Measurements from ENCODE around the gene VPS45.
A peak's percentile ranks its signal among the peaks of the same experiment; 100 is the strongest.
"Not testable (repeated sequence)": the region's sequence is repeated elsewhere in the genome, so short reads cannot be mapped to it uniquely, and the experiment has no call there.

Gene VPS45

DNA sequence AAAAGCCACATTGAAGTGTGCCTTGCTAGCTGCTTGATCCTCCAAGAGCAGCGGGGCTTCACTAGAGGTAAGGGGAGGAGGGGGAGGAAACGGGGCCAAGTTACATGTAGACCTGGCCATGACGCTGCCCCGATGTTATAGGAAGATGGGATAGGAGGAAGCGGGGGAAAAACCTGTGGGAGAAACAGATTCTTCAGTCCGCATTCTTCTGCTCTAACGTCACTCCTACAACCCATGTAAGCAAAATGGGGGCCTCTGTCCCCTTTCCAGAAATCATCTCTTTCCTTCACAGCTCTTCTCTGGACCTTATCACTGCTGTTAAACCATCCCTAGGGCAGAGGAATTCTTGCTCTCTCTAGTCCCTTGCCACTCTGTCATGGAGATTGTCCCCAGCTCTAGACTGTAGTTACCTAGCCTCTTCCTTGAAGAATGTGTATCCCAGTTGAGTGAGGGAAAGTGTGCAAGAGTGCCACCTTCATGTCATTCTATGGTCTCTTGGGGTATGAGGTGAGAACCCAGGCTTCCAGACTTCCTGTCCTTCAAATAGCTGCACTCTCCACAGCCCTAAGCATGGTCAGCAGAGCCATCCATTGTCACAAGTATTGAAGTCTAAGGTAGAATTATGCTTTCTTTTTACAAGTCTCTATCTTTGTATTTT lies 93.5 kb downstream of the VPS45 start:
- DNase-seq (ENCODE audit: low spot score), result no peak

DNA sequence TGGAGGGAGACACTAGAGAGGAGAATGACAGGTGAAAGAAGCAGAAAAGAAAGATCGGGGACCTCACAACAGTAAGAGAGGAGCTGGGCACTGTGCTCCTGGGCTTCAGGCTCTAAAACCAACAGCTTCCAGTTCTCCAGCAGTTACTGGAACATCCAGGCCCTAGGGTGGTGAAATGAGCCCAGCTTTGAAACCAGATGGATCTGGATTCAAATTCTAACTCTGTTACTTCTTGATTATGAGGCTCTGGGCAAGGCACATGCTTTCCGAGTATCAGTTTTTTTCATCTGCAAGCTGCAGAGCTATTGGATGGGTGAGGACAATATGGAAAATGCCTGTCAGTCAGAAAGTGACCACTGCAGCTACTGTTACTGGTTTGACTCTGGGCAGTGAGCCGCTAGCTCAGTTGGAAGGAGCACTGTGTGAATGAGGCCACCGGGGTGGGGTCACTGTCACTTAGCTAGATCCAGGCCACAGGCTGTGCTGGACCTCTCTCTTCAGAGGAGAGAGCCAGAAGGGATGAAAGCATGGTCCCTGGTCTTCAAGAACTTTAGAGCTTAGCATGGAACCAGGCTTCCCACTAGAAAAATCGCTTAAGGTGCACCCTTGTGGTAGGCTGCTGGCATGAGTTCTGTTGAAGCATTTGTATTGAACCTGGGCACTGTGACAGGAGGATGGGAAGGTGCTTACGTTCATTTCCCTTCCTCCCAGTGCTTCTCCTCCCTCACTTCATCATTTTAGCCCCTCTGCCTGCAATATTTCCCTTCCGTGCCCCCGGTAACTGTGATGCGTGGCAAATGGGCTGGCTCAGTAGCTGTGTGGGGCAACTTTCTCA lies 94.4 kb downstream of the VPS45 start:
- no peak for DNase-seq (ENCODE audit: low spot score)

DNA sequence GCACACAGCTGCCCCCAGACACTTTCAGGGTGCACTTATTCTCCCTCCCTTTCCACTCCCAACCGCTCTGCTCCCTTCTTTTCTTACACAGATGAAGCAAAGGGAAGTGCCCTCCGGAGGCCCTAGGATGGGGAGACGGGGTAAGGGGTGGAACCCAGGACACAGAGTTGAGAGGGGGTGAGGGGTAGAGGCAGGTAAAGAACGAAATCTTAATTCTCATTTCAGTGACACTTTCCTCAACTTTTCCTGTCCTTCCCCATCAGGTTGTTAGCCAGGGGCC lies 94.9 kb downstream of the VPS45 start:
- no peak for DNase-seq (ENCODE audit: low spot score)

DNA sequence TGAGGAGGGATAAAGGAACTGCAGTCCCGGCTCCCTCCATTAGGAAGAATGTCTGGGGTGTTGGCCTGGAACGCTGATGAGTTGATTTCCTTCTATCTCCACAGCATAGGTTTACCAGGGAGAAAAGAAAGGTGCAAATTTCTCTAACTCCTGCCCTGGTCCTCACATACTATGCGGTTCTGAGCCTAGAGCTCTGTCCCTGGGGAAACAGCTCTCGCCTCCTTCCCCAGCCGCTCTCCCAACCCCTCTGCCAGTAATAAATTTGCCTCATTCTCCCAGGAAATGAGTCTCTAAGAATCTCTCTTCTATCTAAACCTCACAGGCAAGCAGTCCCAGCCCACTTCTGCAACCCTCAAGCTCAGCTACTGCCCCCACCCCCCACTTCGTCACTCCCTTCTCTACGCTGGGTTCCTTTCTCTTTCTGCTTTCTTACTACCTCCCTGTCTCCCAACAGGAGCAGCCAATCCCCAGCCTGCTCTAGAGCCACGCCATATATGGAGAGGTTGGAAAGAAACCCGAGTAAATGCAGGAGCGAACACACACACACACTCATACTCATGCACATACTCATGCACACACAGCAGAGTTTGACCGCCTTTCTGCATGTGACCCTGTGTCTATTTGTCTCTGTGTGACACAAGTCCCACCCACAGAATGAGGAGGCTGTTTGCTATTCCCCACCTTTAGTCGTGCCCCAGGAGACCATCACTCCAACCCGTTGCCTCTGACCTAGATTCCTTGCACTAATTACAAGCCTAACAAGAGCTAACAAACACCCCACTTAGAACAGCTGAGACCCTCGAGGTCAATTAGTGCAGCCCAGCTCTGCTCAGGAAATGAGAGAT lies 95.5 kb downstream of the VPS45 start:
- no peak for DNase-seq (ENCODE audit: low spot score)

DNA sequence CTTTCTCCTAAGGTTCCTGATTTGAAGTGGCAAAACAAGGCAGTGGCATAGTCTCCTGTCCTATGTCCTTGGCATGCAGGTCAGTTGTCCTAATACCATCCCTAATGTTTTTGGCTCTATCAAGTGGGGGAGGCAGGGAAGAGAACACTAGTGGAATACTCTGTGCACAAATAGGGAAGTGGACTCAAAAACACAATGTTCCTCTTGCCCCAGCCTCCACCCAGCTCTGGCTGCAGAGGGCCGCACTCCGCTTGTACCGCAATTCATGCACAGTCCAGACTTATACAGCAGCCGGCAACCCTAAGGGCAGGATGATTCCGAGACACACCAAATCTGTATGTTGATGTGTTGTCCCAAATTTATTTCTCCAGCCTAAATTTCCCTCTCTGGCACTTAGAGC lies 96.6 kb downstream of the VPS45 start:
- no peak for DNase-seq (ENCODE audit: low spot score)

DNA sequence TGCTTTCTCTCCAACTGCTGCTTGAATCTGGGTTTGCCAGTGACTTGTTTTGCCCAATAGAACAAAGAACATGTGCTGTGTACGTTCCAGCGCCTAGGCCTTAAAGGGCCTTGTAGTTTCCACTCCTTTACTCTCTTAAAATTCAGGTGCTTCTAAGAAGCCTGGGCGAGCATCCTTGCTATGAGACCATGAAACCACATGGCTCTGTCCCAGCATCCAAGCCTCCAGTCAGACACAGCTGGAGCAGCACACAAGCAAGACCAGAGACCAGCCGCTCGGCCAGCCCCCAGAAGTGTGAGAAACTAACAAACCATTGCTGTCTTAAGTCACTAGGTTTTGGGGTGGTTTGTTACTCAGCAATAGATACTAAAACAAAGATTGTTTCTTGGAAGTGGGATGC lies 97.2 kb downstream of the VPS45 start:
- DNase-seq (ENCODE audit: low spot score), result no peak

DNA sequence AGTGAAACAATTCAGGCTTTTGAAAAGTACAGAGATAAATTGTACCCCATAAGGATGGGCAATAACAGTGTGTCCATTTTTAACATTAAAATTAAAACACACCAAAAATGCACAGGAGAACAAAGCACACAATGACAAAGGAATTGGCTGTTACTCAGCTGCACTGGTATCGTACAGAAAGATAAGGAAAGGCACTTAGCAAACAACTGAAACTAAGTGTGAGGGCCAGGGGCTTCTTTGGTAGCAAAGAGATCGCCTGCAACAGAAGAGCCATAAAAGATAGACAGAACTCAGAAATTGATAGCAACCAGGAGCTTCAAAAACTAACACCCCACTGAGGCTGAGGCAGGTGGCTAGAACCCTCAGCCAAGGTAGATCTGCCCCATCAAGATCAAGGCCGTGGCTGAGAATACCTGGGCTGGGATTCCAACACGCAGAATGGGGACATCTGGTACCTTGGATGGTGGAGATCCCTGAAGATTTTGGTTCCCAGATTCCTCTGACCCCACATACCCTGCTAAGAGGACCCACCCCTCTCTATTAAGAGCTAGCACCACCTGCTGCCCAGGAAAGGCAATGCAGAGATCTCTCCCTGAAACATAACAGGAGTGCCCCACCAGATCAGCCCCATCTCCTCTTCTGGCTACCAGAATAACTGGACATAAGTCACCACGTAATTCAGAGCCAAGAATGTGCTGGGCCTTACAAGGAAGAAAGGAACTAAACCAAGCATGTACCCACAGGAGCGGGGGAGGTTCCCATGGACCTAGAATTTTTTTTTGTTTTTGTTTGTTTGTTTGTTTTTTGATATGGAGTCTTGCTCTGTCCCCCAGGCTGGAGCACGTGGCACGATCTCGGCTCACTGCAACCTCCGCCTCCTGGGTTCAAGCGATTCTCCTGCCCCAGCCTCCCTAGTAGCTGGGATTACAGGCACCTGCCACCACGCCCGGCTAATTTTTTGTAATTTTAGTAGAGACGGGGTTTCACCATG lies 98.3 kb downstream of the VPS45 start:
- DNase-seq (ENCODE audit: low spot score), result peak; percentile 46

DNA sequence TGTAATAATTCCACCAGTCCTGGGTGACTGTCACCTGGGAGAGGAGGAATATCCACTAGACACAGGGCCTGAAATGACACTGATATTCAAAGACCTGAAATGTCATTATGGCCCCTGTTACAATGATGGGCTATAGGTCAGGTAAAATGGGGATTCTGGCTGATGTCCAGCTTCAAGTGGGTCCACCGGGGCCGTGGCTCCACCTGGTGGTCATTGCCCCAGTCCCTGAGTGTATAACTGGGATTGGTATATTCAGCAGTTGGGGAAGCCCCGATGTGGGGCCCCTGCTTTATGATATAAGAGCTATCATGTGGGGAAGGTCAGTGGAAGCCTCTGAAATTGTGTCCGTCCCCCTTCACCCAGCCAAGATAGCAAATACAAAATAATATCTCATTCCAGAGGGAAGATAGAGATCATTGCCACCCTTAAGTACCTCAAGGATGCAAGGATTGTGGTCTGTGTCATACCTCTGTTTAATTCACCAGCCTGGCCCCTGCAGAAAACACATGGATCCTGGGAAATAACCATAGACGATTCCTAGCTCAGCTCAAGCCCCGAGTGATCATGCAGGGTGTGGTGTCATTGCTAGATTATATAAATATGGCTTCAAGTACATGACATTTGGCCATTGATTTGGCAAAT lies 101.5 kb downstream of the VPS45 start:
- DNase-seq (ENCODE audit: low spot score), result peak; percentile 51

DNA sequence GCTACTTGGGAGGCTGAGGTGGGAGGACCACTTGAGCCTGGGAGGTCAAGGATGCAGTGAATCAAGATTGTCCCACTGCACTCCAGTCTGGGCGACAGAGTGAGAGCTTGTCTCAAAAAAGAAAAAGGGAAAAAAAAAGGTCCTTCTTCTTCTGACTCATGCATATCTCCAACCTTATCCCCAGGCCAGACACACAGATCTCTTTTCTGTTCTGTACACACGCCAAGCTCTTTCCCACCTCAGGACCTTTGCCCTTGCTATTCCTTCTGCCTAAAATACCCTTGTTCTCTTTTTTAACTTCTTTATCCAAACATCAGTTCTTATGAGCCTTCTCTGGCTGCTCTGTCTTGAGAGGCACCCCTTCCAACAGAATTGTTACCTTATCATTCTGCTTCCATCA lies 104.2 kb downstream of the VPS45 start:
- no peak for DNase-seq (ENCODE audit: low spot score)

DNA sequence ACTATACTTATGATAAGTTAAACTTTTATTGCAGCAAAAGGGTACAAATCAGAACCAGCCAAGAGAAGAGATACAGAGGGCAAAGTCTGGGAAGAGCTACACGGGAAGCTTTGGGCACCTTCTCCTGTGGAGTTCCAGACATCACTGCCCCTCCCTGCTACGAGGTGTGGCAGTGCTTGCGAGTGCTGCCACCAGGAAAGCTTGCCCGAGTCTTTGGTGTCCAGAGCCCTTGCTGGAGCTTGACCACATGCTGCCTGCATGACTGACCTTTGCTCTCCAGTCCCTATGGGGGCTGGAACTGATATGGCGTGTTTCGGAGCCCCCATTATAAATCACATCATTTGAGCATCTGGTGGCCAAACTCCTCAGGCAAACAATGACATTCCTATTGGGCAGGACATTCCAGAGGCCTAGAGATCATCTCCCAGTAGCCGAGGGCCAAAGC lies 105.6 kb downstream of the VPS45 start:
- DNase-seq (ENCODE audit: low spot score), result no peak

DNA sequence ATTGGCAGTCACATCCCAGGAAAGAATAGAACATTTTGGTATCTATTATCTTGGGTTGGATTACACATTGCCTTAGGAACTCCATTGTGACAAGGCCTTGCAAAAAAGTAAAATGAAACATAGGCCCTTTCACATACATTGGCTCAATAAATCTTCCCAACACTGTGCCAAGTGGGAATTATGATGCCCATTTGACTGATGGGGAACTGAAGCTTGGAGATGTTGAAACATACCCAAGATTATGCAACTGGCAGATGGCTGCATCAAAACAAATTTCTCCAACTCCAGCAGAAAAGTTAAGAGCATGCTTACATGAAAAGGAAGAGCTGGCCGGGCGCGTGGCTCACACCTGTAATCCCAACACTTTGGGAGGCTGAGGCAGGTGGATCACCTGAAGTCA lies 109.0 kb downstream of the VPS45 start:
- DNase-seq (ENCODE audit: low spot score), result no peak

DNA sequence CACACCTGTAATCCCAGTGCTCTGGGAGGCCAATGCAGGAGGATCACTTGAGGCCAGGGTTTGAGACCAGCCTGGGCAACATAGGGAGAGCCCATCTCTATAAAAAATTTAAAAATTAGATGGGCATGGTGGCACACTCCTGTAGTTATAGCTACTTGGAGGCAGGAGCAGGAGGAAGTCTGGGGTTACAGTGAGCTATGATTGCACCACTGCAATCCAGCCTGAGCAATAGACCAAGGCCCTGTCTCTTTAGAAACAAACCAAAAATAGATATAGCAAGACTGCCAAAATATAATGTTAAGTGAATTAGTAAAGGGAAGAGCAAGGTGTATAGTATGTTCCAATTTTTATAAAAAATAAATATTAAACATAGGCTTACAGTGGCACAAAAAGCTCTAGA lies 111.0 kb downstream of the VPS45 start:
- no peak for DNase-seq (ENCODE audit: low spot score)

DNA sequence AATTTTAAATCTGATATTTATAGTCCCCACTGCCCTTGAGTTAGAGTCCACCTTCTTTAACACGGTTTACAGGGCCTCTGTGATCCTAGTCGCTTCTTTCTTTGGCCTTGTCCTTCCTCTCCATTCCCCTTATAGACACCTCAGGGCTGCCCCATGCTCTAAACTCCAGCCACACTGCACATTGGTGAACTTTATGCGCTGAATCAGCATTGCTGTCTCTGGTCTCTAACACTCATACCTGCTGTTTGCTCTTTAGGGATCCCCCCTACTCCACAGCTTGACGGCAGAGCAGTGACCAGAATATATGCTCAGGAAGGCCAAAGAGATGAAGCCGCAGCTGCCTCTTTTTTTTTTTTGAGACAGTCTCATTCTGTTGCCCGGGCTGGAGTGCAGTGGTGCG lies 112.3 kb downstream of the VPS45 start:
- DNase-seq (ENCODE audit: low spot score), result no peak

DNA sequence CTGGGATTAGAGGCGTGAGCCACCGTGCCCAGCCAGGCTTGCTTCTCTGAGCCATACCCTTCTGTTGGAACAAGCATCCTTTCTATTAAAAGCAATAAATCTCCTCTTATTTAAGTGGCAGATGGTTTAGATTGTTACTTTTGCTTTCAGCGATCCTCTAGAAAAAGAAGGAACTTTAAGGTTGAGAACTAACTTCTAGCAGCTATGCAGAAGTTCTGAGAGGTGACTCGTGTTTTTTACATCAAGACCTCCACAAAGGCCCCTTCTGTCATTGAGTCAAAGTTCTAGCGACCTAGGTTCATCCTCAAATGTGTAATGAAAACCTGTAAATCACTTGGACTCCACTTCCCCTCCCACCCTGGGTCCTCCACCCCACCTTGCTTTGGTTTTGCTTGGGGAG lies 112.9 kb downstream of the VPS45 start:
- no peak for DNase-seq (ENCODE audit: low spot score)

DNA sequence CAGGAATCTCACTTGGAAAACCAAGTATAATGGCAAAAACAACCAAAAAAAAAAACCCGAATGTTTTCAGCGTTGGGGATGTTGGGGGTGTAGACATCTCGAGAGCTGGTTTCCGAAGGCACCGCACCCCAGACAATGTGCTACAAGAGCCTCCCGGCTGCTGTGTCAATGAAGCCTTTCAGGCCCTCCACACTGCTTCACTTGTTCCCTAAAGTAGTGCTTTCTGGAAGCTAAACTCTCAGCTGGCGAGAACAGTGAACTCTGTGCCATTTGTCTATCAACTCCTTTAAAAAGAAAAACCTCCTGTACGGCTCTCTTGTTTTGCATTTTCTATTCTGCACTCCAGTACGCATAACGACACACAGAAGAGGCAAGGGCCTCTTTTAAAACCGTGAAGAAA lies 114.7 kb downstream of the VPS45 start:
- DNase-seq (ENCODE audit: low spot score), result no peak

DNA sequence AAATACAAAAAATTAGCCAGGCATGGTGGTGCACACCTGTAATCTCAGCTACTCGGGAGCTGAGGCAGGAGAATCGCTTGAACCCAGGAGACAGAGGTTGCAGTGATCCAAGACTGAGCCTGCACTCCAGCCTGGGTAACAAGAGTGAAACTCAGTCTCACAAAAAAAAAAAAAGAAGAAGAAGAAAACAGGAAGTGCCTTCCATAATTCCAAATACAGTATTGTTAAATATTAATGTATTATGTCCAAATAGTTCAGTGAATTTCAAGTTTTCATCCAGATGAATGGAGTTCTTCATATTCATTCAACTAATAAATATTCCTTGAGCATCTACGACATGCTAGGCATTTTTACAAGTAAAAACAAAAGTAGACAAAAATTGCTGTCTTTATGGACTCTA lies 115.5 kb downstream of the VPS45 start:
- DNase-seq (ENCODE audit: low spot score), result no peak

DNA sequence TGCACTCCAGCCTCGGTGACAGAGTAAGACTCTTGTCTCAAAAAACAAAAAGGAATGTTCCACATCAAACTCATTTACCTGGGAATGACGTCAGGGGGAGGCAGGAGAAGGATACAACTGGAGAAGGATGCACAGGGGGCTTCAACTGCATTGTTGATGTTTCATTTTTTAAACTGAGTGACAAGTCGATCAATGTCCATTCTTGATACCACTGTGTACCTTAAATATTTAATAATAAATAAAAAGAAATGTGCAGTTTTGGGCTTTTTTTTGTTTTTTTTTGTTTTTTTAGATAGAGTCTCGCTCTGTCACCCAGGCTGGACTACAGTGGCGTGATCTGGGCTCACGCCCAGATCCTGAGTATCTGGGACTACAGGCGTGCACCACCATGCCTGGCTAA lies 117.9 kb downstream of the VPS45 start:
- DNase-seq (ENCODE audit: low spot score), result no peak

DNA sequence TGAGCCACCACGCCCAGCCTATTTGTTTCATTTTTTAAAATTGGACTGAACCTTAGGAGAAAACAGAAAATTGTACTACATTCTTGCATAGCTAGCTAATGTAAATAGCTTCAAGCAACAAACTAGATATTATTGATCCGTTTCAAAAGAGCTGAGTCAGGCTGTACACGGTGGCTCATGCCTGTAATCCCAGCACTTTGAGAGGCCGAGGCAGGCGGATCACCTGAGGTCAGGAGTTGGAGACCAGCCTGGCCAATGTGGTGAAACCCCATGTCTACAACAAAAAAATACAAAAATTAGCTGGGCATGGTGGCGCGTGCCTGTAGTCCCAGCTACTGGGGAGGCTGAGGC lies 118.8 kb downstream of the VPS45 start:
- DNase-seq (ENCODE audit: low spot score), result not testable (repeated sequence)

DNA sequence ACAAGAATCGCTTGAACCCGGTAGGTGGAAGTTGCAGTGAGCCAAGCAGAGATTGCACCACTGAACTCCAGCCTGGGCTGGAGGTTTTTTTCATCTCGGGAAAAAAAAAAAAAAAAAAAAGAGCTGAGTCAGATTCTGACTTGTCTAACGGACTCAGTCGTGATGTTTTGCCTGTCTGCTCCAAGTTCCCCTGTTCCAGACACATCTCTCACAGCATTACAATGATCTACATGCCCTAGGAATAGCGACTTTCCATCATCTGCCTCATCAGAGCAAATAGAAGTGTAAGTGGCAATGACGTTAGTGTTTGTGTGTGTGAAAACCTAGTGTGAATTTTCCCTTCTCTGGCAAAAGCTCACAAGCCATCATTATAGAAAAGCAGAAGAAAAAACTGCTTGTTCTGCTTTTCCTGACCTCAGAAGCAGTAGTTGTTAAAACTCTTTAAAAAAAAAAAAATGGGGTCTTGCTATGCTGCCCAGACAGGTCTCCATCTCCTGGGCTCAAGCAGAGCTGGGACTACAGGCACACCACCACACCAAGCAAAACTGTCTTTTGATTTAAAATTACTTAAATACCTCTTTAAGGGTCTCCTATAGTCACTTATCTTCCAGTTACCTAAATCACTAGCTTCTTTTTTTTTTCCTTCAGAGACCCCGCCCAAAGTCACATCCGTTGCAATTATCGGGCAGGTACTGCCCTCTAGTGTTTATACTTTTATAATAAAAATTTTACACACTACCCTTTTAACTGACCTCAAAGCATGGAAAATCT lies 119.4 kb downstream of the VPS45 start:
- peak; percentile 56 for DNase-seq (ENCODE audit: low spot score)

DNA sequence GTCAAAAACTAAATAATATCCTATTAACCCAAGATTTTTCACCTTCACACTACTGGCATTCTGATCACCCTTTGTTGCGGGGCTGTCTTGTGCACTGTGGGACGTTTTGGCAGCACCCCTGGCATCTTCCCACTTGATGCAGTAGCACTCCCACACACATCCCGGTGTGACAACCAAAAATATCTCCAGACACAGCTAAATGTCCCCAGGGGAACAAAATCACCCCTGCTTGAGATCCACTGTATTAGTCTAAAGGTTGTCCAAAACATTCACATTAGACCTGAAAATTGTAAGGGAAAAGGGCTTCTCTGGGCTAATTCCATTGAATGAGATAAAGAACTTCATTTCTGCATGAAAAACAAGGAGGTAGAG lies 120.0 kb downstream of the VPS45 start:
- DNase-seq (ENCODE audit: low spot score), result no peak

DNA sequence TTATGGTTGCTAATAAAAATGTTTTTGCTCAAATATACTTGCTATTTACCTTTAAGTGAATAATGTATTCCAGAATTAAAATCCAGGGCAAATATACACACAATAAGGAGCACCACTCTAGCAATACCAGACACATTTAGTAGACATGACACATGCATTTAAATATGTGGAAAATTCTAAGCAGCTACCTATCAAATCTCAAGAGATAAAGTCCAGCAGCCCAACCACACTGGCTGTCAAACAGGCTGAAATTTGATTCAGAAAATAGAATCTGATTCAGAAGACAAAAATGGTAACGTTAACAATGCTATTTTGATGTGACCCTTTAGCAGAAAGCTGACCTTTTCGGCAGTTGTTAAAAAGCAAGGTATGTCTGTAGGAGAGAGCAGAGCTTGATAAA lies 124.4 kb downstream of the VPS45 start:
- DNase-seq (ENCODE audit: low spot score), result no peak

All from activated CD4-positive, alpha-beta T cell treated with anti-CD3 and anti-CD28 coated beads, Interleukin-2, Interleukin-4, amounts not matched to agents 100 ng/mL and 50 ng/mL, durations not matched to agents 16 hours and 8 hours (primary cell).